ENCODE measurements around the gene TENM3.

TENM3 gene

GRCh38 chr4:182640491-182640890, 397.3 kb downstream of the TENM3 start:
- no CpG with 5 or more reads among the region's 3 CpGs for WGBS, 2 donors (ENCODE audit: extremely low coverage in 2 of 2, insufficient read length in 2 of 2, insufficient replicate concordance in 1 of 2)

GRCh38 chr4:182640932-182641331, 397.7 kb downstream of the TENM3 start:
- no peaks in the 10 kb centered on the region for H3K4me1 ChIP-seq (ENCODE audit: control insufficient read depth in 2 of 2, insufficient read depth in 1 of 2, low read depth in 1 of 2, low read length in 2 of 2)
- no peak overlapping the region for H4K91ac ChIP-seq (ENCODE audit: low read depth, low read length, poor library complexity)
- peaks cover 0 to 12% of the 10 kb centered on the region in 2 donors for H3K9me3 ChIP-seq (replicated peaks in 1 of 2; ENCODE audit: control insufficient read depth in 2 of 2, insufficient read depth in 1 of 2, low read depth in 1 of 2, low read length in 2 of 2)
- peaks cover 2 to 21% of the 10 kb centered on the region in 2 donors for H3K36me3 ChIP-seq (replicated peaks in 1 of 2; ENCODE audit: control insufficient read depth in 2 of 2, insufficient read depth in 2 of 2, low read length in 2 of 2)
- no peak for DNase-seq (ENCODE audit: low spot score)
- no peak overlapping the region for H2BK12ac ChIP-seq (ENCODE audit: low read length)
- no peak overlapping the region for H4K8ac ChIP-seq (ENCODE audit: low read depth, low read length)
- H3K23ac ChIP-seq (ENCODE audit: low read depth, low read length, poor library complexity) = no peak overlapping the region
- WGBS, 2 donors (ENCODE audit: extremely low coverage in 2 of 2, insufficient read length in 2 of 2, insufficient replicate concordance in 1 of 2) = no CpG with 5 or more reads among the region's 8 CpGs
- no peak overlapping the region for H2BK5ac ChIP-seq (ENCODE audit: low read length)
- H2BK120ac ChIP-seq (ENCODE audit: low read depth, low read length) = no peak overlapping the region
- no peak overlapping the region for H3K4ac ChIP-seq (ENCODE audit: low read length)
- H3K79me1 ChIP-seq (ENCODE audit: low read depth, low read length) = no peaks in the 10 kb centered on the region
- H3K4me3 ChIP-seq (ENCODE audit: low read length in 2 of 2) = no peak overlapping the region
- H3K18ac ChIP-seq (ENCODE audit: low read length) = no peak overlapping the region
- H3K9ac ChIP-seq (ENCODE audit: low read depth, low read length, poor library complexity) = no peak overlapping the region
- no peak overlapping the region for H2AFZ ChIP-seq (ENCODE audit: low read length)
- H2BK15ac ChIP-seq (ENCODE audit: low read length) = no peak overlapping the region
- no peak overlapping the region for H3K4me2 ChIP-seq (ENCODE audit: insufficient read depth, low read length, poor library complexity, severe bottlenecking)
- H2AK5ac ChIP-seq (ENCODE audit: low read depth, low read length) = no peak overlapping the region
- no peaks in the 10 kb centered on the region for H3K27me3 ChIP-seq (ENCODE audit: control insufficient read depth in 3 of 3, insufficient read depth in 3 of 3, low read depth in 1 of 3, low read length in 3 of 3)
- no peak overlapping the region for H3K27ac ChIP-seq (replicated peaks; ENCODE audit: low read length)
- H3K14ac ChIP-seq (ENCODE audit: low read length) = no peak overlapping the region

More at GRCh38 chr4:182640491-182640890, 397.3 kb downstream of the TENM3 start:
- Histone ChIP-seq H2BK12ac (ENCODE audit: low read length) (no peak overlapping the region), H2BK15ac (ENCODE audit: low read length) (no peak overlapping the region), H3K27me3 (ENCODE audit: control insufficient read depth in 3 of 3, insufficient read depth in 3 of 3, low read depth in 1 of 3, low read length in 3 of 3) (no peaks in the 10 kb centered on the region), H3K14ac (ENCODE audit: low read length) (no peak overlapping the region), H4K8ac (ENCODE audit: low read depth, low read length) (no peak overlapping the region), H3K36me3 (replicated peaks in 1 of 2; ENCODE audit: control insufficient read depth in 2 of 2, insufficient read depth in 2 of 2, low read length in 2 of 2) (peaks cover under 1 to 23% of the 10 kb centered on the region in 2 donors), H3K23ac (ENCODE audit: low read depth, low read length, poor library complexity) (no peak overlapping the region), H3K79me1 (ENCODE audit: low read depth, low read length) (no peaks in the 10 kb centered on the region), H3K27ac (replicated peaks; ENCODE audit: low read length) (no peak overlapping the region), H2BK5ac (ENCODE audit: low read length) (no peak overlapping the region), H3K9ac (ENCODE audit: low read depth, low read length, poor library complexity) (no peak overlapping the region), H3K4ac (ENCODE audit: low read length) (no peak overlapping the region), H2AK5ac (ENCODE audit: low read depth, low read length) (no peak overlapping the region), H2AFZ (ENCODE audit: low read length) (no peak overlapping the region), H3K4me3 (ENCODE audit: low read length in 2 of 2) (no peak overlapping the region), H3K9me3 (replicated peaks in 1 of 2; ENCODE audit: control insufficient read depth in 2 of 2, insufficient read depth in 1 of 2, low read depth in 1 of 2, low read length in 2 of 2) (peaks cover 0 to 8% of the 10 kb centered on the region in 2 donors), H3K4me2 (ENCODE audit: insufficient read depth, low read length, poor library complexity, severe bottlenecking) (no peak overlapping the region), H3K4me1 (ENCODE audit: control insufficient read depth in 2 of 2, insufficient read depth in 1 of 2, low read depth in 1 of 2, low read length in 2 of 2) (no peaks in the 10 kb centered on the region), H3K18ac (ENCODE audit: low read length) (no peak overlapping the region), H2BK120ac (ENCODE audit: low read depth, low read length) (no peak overlapping the region), H4K91ac (ENCODE audit: low read depth, low read length, poor library complexity) (no peak overlapping the region)
- no peak for DNase-seq (ENCODE audit: low spot score)

GRCh38 chr4:182642831-182643230, 399.6 kb downstream of the TENM3 start:
- no peak for DNase-seq (ENCODE audit: low spot score)

GRCh38 chr4:182643801-182644682, 400.8 kb downstream of the TENM3 start:
- H4K8ac ChIP-seq (ENCODE audit: low read depth, low read length) = no peak overlapping the region
- H3K4me2 ChIP-seq (ENCODE audit: insufficient read depth, low read length, poor library complexity, severe bottlenecking) = no peak overlapping the region
- H3K23ac ChIP-seq (ENCODE audit: low read depth, low read length, poor library complexity) = no peak overlapping the region
- no peak overlapping the region for H2BK120ac ChIP-seq (ENCODE audit: low read depth, low read length)
- WGBS, 2 donors (ENCODE audit: extremely low coverage in 2 of 2, insufficient read length in 2 of 2, insufficient replicate concordance in 1 of 2) = no CpG with 5 or more reads among the region's 7 CpGs
- H2AFZ ChIP-seq (ENCODE audit: low read length) = no peak overlapping the region
- no peak overlapping the region for H2BK15ac ChIP-seq (ENCODE audit: low read length)
- no peak overlapping the region for H3K14ac ChIP-seq (ENCODE audit: low read length)
- H3K79me1 ChIP-seq (ENCODE audit: low read depth, low read length) = no peaks in the 10 kb centered on the region
- H2AK5ac ChIP-seq (ENCODE audit: low read depth, low read length) = no peak overlapping the region
- H3K9ac ChIP-seq (ENCODE audit: low read depth, low read length, poor library complexity) = no peak overlapping the region
- H3K4ac ChIP-seq (ENCODE audit: low read length) = no peak overlapping the region
- peaks cover 0 to 13% of the 10 kb centered on the region in 2 donors for H3K9me3 ChIP-seq (replicated peaks in 1 of 2; ENCODE audit: control insufficient read depth in 2 of 2, insufficient read depth in 1 of 2, low read depth in 1 of 2, low read length in 2 of 2)
- no peak overlapping the region for H2BK12ac ChIP-seq (ENCODE audit: low read length)
- no peaks in the 10 kb centered on the region for H3K4me1 ChIP-seq (ENCODE audit: control insufficient read depth in 2 of 2, insufficient read depth in 1 of 2, low read depth in 1 of 2, low read length in 2 of 2)
- H3K27ac ChIP-seq (replicated peaks; ENCODE audit: low read length) = no peak overlapping the region
- DNase-seq (ENCODE audit: low spot score) = no peak
- H3K18ac ChIP-seq (ENCODE audit: low read length) = no peak overlapping the region
- H4K91ac ChIP-seq (ENCODE audit: low read depth, low read length, poor library complexity) = no peak overlapping the region
- peaks cover 2 to 30% of the 10 kb centered on the region in 2 donors for H3K36me3 ChIP-seq (replicated peaks in 1 of 2; ENCODE audit: control insufficient read depth in 2 of 2, insufficient read depth in 2 of 2, low read length in 2 of 2)
- H2BK5ac ChIP-seq (ENCODE audit: low read length) = no peak overlapping the region
- no peaks in the 10 kb centered on the region for H3K27me3 ChIP-seq (ENCODE audit: control insufficient read depth in 3 of 3, insufficient read depth in 3 of 3, low read depth in 1 of 3, low read length in 3 of 3)
- no peak overlapping the region for H3K4me3 ChIP-seq (ENCODE audit: low read length in 2 of 2)

More at GRCh38 chr4:182642831-182643230, 399.6 kb downstream of the TENM3 start:
- Histone ChIP-seq H3K23ac (ENCODE audit: low read depth, low read length, poor library complexity) (no peak overlapping the region), H3K9me3 (replicated peaks in 1 of 2; ENCODE audit: control insufficient read depth in 2 of 2, insufficient read depth in 1 of 2, low read depth in 1 of 2, low read length in 2 of 2) (peaks cover 0 to 13% of the 10 kb centered on the region in 2 donors), H3K4me1 (ENCODE audit: control insufficient read depth in 2 of 2, insufficient read depth in 1 of 2, low read depth in 1 of 2, low read length in 2 of 2) (no peaks in the 10 kb centered on the region), H3K27ac (replicated peaks; ENCODE audit: low read length) (no peak overlapping the region), H3K18ac (ENCODE audit: low read length) (no peak overlapping the region), H3K4me2 (ENCODE audit: insufficient read depth, low read length, poor library complexity, severe bottlenecking) (no peak overlapping the region), H3K27me3 (ENCODE audit: control insufficient read depth in 3 of 3, insufficient read depth in 3 of 3, low read depth in 1 of 3, low read length in 3 of 3) (no peaks in the 10 kb centered on the region), H2AFZ (ENCODE audit: low read length) (no peak overlapping the region), H3K9ac (ENCODE audit: low read depth, low read length, poor library complexity) (no peak overlapping the region), H2AK5ac (ENCODE audit: low read depth, low read length) (no peak overlapping the region), H3K4me3 (ENCODE audit: low read length in 2 of 2) (no peak overlapping the region), H3K14ac (ENCODE audit: low read length) (no peak overlapping the region), H2BK120ac (ENCODE audit: low read depth, low read length) (no peak overlapping the region), H2BK12ac (ENCODE audit: low read length) (no peak overlapping the region), H3K4ac (ENCODE audit: low read length) (no peak overlapping the region), H4K91ac (ENCODE audit: low read depth, low read length, poor library complexity) (no peak overlapping the region), H3K36me3 (replicated peaks in 1 of 2; ENCODE audit: control insufficient read depth in 2 of 2, insufficient read depth in 2 of 2, low read length in 2 of 2) (peaks cover 2 to 28% of the 10 kb centered on the region in 2 donors), H4K8ac (ENCODE audit: low read depth, low read length) (no peak overlapping the region), H3K79me1 (ENCODE audit: low read depth, low read length) (no peaks in the 10 kb centered on the region), H2BK15ac (ENCODE audit: low read length) (no peak overlapping the region), H2BK5ac (ENCODE audit: low read length) (no peak overlapping the region)
- WGBS, 2 donors (ENCODE audit: extremely low coverage in 2 of 2, insufficient read length in 2 of 2, insufficient replicate concordance in 1 of 2) = no CpG with 5 or more reads among the region's 2 CpGs

All from neuronal stem cell (in vitro differentiated cells).